Suprapubic skin (tissue), 4 donors: ENCODE measurements around the gene FAM149A.

Source experiments
- EP300 ChIP-seq: sonication (generic); formaldehyde crosslinking; IDR thresholded peaks from one replicate; pipeline ENCODE4 v1.6.1; 2017; ENCODE audit warnings: antibody characterized with exemption
- POLR2A ChIP-seq, 2 donors: fragments of 450-650 bp; IDR thresholded peaks; one replicate each; pipeline ENCODE4 v1.6.1; 2017; ENCODE audit warnings: antibody characterized with exemption in 2 of 2, mild to moderate bottlenecking in 2 of 2, moderate library complexity in 2 of 2
- POLR2AphosphoS5 ChIP-seq, 3 donors: sonication (generic); formaldehyde crosslinking; IDR thresholded peaks; one replicate each; pipeline ENCODE4 v1.6.1; 2017; ENCODE audit warnings: antibody characterized with exemption in 3 of 3
- TF ChIP-seq, protein P1 (sequence below), 2 donors: fragments of 200-600 bp in 1 of 2; fragments of 450-650 bp in 1 of 2; sonication (generic) in 1 of 2; IDR thresholded peaks; one replicate each; pipeline ENCODE4 v1.5.1; 2016 to 2019; ENCODE audit warnings: antibody characterized with exemption in 2 of 2, mild to moderate bottlenecking in 1 of 2, moderate library complexity in 1 of 2

DNA sequence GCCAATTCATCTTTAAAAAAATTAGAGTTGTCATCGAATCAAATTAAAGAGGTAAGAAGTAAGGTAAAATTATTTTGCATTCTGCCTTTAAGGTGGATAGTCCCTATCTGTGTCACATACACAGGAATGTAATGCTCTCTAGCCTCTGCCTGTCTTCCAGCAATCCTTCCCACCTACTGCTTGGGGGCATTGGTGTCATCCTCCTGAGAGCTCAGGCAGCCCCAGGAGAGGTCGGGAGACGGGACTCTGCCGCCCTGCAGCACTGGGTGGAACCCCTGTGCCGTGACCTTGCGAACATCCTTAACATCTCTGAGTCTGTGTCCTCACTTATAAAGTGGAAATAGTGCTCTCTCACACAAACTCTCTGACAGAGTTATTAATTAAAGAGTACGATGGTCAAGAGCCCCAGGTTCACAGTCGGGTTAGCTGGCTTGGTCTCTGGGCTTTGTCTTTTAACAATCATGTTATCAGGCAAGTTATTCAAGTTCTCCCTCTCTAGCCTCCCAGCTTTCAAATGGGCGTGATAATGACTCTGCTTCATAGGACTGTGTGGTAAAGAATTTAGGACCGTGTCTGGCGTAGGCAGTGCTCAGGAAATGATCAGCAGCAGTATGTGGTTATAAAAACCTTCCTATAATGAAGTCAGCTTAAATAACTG is 25.4 kb upstream of the FAM149A start:
- TF ChIP-seq, protein P1, sequence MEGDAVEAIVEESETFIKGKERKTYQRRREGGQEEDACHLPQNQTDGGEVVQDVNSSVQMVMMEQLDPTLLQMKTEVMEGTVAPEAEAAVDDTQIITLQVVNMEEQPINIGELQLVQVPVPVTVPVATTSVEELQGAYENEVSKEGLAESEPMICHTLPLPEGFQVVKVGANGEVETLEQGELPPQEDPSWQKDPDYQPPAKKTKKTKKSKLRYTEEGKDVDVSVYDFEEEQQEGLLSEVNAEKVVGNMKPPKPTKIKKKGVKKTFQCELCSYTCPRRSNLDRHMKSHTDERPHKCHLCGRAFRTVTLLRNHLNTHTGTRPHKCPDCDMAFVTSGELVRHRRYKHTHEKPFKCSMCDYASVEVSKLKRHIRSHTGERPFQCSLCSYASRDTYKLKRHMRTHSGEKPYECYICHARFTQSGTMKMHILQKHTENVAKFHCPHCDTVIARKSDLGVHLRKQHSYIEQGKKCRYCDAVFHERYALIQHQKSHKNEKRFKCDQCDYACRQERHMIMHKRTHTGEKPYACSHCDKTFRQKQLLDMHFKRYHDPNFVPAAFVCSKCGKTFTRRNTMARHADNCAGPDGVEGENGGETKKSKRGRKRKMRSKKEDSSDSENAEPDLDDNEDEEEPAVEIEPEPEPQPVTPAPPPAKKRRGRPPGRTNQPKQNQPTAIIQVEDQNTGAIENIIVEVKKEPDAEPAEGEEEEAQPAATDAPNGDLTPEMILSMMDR (IDR thresholded peaks at IDR 0.05) = no peak
- TF ChIP-seq POLR2AphosphoS5 (IDR thresholded peaks at IDR 0.05) (no peak), EP300 (no peak), POLR2A (IDR thresholded peaks at IDR 0.05) (no peak)
